Measurements from ENCODE around the gene COBL.

The COBL gene

GRCh38 chr7:51327287-51327717 is 10.7 kb upstream of the COBL start:
- DNase-seq: no peak

- DNase-seq: no peak
Observed at GRCh38 chr7:51326656-51327286, 10.2 kb upstream of the COBL start.

DNA sequence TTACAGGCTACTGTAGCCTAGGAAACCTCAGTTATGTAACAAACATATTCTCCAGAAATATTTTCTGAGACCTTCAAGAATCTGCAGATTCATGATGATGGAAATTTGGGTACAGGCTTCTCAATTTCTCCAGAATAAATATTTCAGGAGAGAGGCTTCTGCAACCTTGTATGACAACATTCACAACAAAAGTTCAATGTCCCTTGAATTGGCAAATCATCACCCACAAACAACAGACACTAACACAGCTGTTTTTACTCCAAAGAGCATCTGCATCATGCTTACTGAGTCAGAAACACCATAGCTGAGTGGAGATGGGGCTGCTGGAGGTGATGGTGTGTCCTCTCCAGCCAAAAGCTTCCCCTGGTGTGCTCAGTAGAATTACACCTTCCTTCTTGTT is 9.3 kb upstream of the COBL start:
- no peak for DNase-seq

DNA sequence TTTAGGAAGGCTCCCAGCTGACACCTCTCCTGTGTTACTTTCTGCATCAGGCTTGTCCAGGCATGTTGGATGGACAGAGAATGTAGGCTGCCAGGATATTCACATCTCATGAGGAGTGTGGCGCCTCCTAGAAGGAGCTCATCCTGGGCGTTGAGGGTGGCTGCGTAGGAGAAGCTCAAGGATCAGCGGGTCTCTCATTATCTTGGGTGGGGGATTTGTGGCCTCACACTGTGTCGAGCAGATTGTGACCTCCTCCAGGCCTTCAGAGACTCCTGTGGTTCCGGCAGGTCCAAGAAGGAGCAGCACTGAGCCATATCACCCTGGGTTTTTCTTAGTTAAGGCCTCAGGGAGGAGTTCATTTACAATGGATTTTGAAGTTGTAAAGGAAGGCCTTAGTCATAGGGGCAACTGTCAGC is 8.7 kb upstream of the COBL start:
- DNase-seq: no peak

DNA sequence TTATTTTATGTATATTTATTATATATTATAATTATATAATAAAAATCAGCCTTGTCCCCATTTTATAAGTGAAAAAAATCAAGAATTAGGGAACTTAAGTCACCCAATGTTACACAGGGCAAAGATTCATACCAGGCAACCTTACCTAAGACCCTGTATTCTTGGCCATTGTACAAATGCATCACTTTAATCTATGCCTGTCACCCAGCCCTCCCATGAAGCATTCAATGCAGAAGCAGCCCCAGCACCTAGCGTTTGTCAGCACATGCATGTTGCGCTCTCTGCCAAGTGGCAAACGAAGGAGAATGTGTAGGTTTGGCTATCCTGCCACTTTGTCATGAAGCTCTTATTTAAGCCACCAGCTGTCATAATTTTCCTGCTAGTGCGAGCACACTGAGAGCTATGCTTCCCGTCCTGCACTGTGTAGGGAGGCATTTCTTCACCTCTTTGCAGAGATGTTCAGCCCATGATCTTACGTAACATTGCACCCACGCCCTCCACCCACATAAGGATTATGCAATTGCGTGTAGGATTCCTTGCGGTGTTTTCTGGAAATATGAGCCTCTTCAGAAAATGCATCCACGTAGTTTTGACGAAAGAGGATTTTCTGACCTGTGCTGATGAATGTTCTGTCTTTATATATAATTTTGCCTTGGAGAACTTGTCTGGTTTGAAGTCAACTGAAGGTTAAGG is 7.7 kb upstream of the COBL start:
- DNase-seq: no peak

DNA sequence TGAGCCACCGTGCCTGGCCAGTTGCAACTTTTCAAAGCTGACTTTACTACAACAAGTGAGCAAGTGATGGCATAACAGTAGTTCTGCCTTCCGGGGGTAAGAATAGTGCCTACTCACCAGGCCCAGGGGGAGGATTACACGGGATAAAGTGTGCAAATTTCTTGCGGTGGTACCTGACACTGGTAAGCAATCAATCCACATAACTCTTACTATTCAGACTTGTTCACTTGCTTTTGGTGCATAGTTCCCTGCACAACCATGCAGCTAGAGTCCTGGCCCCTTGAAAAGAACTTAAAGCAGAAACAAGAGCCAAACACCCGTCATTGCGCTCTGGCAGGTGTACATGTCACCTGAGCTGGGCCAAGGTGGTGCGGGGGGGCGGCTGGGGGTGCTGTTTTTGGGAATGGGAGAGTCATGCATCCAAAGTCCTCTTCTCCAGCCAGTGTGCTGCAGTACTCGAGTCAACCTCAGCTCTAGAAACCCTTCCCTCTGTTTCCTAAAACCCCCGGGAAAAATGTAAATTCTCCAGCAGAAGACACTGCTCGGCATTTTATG is 5.4 kb upstream of the COBL start:
- no peak for DNase-seq

DNA sequence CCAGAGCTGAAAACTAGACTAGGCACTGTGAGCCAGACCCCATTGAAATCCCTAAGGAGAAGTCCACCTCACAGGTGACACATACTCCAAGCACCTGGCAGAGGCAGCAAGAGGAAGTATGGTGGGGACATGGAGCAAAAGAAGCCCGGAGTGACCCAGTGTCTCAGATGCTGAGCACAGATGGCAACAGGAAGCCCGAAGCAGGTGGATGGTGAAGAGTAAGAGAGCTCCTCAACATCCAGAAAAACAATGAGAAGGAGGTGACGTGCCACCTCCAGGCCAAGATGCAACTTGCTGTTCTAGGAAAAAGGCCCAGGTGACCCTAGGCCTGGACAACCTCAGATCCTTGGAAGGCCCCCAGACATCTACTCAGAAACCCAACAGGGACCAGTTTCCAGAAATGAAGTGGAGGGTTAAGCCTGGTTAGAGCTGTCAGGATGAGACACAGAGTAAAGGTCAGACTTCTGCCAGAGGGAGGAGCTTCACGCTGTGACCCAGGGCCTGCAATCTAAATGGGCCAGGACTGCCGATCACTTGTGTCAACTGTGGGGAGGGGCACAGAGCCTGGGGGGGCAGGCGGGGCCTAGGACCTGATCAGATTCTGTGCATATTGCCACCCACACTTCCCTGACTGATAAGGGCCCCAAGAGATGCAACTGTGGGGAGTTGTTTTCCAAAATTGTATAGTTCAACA is 2.4 kb upstream of the COBL start:
- no peak for DNase-seq

DNA sequence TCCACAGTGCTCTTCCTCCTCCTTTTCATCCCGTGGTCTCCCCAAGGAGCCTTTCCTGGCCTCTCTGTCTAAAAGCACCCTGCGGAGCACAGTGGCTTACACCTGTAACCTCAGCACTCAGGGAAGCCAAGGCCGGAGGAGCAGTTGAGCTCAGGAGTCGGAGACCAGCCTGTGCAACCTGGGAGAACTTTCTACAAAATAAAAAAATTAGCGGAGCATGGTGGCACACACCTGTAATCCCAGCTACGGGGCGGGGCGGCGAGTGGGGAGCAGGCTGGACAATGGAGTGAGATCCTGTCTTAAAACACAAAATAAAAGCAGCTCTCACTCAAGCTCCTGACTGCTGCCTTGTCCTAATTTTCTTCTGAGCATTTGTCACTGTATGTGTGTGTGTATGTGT is 1.4 kb upstream of the COBL start:
- no peak for DNase-seq

- no peak for DNase-seq
Observed at GRCh38 chr7:51317582-51317910, 937 bp upstream of the COBL start.

GRCh38 chr7:51316262-51316665 is 345 bp downstream of the COBL start:
- DNase-seq: peak; percentile 64

GRCh38 chr7:51315393-51316261 is 982 bp downstream of the COBL start:
- peak; percentile 78 for DNase-seq

GRCh38 chr7:51314726-51315125 is 1.9 kb downstream of the COBL start:
- DNase-seq: peak; percentile 33

DNA sequence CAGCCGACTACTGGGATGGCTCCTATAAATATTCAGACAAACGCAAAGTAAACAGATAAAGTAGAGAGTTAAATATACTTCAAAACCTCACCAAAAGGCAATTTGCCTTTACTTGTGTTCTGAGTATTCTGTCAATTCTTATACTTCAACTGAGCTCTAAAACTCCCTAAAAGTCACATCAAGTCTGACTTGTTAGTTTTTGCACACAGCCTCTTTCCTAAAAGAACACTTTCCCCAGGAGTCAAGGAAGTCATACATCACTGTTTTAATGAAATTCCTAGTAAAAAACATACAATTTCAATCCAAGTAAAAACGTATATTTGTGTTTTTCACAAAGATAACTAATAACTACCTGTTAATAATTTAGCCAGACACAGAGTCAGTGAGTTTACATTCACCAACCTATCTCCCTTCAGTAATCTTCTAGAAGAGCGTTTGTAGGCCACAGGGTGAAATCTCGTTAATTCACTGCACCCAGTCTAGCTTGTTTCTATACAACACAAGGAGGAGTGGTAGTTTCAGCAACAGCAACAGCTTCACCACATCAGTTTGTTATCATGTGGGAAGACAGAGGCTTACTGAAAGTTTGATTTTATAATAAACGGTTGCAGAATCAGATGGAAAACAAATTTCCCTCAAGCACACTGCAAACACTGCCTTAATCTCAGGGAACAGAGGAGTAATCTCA is 2.7 kb downstream of the COBL start:
- DNase-seq: peak; percentile 17

- peak; percentile 18 for DNase-seq
Observed at GRCh38 chr7:51312951-51313737, 3.5 kb downstream of the COBL start.

- no peak for DNase-seq
Observed at GRCh38 chr7:51311166-51311565, 5.4 kb downstream of the COBL start.

- peak; percentile 33 for DNase-seq
Observed at GRCh38 chr7:51310131-51310583, 6.5 kb downstream of the COBL start.

DNA sequence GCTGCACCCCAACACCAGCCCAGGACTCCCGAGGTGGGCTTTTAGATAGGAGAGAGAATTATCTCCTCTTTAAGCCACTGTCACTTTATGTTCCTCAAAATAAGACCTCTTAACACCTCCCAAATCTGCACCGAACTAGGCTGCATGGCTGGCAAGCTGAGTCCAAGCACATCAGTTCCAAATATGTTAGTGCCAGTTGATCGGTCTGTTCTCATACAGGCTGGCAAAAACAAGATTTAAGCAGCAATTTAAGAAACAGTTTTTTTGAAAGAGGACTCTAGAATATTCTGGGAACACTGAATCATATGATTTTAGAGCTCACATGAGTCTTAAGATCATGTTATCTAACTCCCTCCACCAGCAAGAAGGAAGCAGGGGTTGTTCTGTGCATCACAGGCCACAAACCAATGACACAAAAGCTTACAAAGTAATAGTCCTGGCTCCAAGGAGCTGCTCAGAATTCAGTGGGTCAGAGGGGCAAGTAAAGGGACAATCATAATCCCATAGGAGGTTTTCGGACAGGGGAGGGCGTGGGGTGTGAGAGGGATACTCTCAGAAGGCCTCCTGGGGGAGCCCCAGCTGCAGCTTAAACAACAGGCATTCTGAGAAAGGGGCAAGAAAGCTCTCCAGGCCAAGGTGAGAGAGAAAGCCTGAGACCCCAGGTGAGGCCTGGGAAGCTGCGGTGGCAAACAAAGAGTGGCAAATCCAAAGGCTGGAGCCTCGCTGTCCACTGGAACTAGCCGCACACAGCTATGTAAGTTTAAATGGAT is 7.1 kb downstream of the COBL start:
- no peak for DNase-seq

DNA sequence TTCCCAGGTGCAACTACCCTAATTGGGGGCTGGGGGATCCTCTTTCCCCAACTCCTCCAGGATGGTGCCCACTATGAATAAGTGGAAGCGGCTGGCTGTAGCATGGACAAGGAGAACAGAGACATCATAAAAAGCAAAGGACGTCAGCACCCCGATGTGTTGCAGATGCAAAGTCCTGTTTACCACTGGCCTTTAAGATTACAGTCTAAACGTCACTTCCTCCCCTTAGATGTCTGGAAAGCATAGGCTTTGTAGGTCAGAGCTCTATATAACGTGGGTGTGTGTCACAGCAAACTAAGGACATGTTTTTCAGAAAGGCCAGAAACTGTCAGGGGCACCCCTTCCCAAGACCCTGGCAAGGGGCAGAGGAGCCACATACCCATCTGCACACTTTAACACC is 7.9 kb downstream of the COBL start:
- DNase-seq: no peak

DNA sequence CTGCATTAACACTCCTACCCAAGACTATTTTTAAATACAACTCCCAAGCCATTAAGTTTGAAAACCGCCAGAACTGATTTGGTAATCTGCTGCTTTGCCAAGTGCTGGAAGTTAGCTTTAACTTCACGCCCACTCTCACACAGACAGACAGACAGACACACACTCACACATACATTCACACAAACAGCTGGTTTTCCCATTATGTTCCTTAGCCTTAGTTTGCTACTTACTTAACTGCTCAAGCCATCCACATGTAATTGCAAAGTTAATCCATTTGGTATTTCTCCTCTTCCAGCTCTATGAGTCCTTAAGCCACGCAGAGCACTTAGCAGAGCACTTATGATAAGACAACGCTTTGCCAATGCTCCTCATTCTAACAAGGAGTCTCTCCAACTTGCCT is 8.3 kb downstream of the COBL start:
- no peak for DNase-seq

- no peak for DNase-seq
Observed at GRCh38 chr7:51307651-51308210, 8.9 kb downstream of the COBL start.

All from NCI-H1092 treated with DMSO at 0.1 percent for 48 hours (cell line).